Peyer's patch (tissue), 4 donors: Measurements from ENCODE around the gene PRICKLE2. TPM values are rescaled to one million over a fixed set of nuclear protein-coding genes. Genes with fewer than 3 reads are reported as not detected.

Experiments used
- DNase-seq, 3 donors: peaks; one replicate each; pipeline ENCODE4 v3.0.0-alpha.2; 2017 to 2019
- H3K27ac ChIP-seq, 4 donors: fragments of 200-600 bp; sonication (generic); one replicate each; pipeline ENCODE4 v1.5.1; 2016 to 2019
- H3K27me3 ChIP-seq, 2 donors: fragments of 200-600 bp; sonication (generic); one replicate each; pipeline ENCODE4 v1.5.1; 2019
- H3K36me3 ChIP-seq, 3 donors: fragments of 200-600 bp; sonication (generic); one replicate each; pipeline ENCODE4 v1.5.1; 2016 to 2019
- H3K4me1 ChIP-seq, 4 donors: fragments of 200-600 bp; sonication (generic); one replicate each; pipeline ENCODE4 v1.5.1; 2016 to 2019
- H3K4me3 ChIP-seq, 4 donors: fragments of 200-600 bp; sonication (generic); 1 replicate in 3 of 4; 2 replicates in 1 of 4; pipeline ENCODE4 v1.5.1; 2016 to 2019; ENCODE audit warnings: mild to moderate bottlenecking in 1 of 4
- H3K9me3 ChIP-seq, 4 donors: fragments of 200-600 bp; sonication (generic); one replicate each; pipeline ENCODE4 v1.5.1; 2016 to 2019; ENCODE audit warnings: mild to moderate bottlenecking in 1 of 4
- POLR2A ChIP-seq, 2 donors: fragments of 450-650 bp; IDR thresholded peaks; one replicate each; pipeline ENCODE4 v1.5.1; 2017; ENCODE audit warnings: antibody characterized with exemption in 2 of 2, mild to moderate bottlenecking in 2 of 2, moderate library complexity in 2 of 2
- total RNA-seq, 4 donors: library from RNA; depleted of rRNA; stranded (reverse); fragments of >200 nt; gene quantifications; one replicate each; pipeline ENCODE4 v1.1.0, GENCODE V29; 2016
- TF ChIP-seq, protein P1 (sequence below), 6 experiments: fragments of 450-650 bp in 4 of 6; fragments of 200-600 bp in 2 of 6; sonication (generic) in 1 of 6; IDR thresholded peaks; one replicate each; pipeline ENCODE4 v1.5.1; 2017 to 2019; ENCODE audit warnings: antibody characterized with exemption in 6 of 6, mild to moderate bottlenecking in 3 of 6, moderate library complexity in 1 of 6

PRICKLE2 gene
- total RNA-seq, 4 donors from 2014 or later, result 3.5 to 22.3 (median 11.8) TPM

DNA sequence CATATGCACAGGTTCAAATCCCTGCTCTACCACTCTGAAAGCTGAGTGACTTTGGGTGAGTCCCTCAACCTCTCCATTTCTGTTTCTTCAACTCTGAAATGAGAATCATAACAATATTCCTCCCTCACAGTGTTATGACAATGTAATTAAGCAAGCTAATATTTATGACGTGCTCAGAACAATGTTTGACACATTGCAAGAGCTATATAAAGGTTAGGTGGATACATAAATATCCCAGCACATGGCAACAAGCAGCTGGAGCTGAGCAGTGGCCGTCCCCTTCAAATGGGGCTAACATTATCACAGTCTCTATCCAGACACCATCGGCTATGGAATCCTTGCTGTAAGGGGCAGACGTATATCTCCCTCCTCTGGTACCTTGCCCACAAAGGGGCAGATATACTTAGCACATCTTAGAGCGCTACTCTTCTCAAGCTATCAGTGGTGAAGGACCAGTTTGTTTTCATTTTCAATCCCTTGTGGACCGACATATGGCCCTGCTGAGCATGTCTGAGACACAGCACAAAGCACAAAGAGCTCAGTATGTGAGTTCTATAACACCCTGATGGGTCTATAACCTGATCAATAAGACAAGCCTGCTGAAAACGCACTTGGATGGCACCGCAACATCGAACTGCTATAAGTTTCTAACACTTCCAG is 80.9 kb downstream of the PRICKLE2 start:
- no peaks in the 10 kb centered on the region for H3K27me3 ChIP-seq
- no peaks in the 10 kb centered on the region for H3K4me1 ChIP-seq
- no peak overlapping the region for H3K27ac ChIP-seq
- H3K4me3 ChIP-seq, result no peak overlapping the region
- peaks cover 0 to 8% (median 0%) of the 10 kb centered on the region in 3 donors for H3K36me3 ChIP-seq
- no peak for DNase-seq
- TF ChIP-seq, protein P1, sequence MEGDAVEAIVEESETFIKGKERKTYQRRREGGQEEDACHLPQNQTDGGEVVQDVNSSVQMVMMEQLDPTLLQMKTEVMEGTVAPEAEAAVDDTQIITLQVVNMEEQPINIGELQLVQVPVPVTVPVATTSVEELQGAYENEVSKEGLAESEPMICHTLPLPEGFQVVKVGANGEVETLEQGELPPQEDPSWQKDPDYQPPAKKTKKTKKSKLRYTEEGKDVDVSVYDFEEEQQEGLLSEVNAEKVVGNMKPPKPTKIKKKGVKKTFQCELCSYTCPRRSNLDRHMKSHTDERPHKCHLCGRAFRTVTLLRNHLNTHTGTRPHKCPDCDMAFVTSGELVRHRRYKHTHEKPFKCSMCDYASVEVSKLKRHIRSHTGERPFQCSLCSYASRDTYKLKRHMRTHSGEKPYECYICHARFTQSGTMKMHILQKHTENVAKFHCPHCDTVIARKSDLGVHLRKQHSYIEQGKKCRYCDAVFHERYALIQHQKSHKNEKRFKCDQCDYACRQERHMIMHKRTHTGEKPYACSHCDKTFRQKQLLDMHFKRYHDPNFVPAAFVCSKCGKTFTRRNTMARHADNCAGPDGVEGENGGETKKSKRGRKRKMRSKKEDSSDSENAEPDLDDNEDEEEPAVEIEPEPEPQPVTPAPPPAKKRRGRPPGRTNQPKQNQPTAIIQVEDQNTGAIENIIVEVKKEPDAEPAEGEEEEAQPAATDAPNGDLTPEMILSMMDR (IDR thresholded peaks at IDR 0.05), result no peak
- TF ChIP-seq POLR2A (IDR thresholded peaks at IDR 0.05), result no peak
- no peaks in the 10 kb centered on the region for H3K9me3 ChIP-seq

DNA sequence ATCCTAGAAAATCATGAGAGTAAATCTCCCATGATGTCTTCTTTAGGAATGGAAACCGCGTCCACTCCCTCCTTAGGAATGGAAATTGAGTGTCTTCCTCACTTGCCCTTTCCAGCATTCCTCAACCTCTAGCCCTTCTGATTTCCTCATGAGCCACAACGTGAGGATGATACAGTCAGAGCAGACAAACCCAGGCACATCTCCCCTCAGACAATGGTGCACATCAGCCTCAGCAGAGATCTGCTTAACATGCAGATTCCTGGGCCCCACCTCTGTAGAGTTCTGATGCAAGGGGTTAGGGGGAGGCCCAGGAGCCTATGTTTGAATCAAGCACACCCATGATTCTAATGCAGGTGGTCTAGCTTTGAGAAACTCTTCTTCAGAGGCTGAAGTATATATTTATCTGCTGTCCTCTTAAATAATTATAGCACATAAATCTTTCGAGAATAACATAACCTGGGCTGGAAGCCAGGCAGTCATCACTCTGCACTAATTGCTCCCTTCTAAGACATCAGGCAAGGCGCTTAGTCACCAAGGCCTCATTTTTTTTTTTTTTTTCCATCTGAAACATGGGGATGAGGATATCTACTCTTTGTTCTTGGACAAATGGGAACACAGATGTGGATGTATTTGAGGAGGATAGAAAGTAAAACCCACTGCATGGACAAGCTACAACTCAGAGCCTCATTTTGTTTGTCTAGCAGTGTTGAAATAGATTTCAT is 81.7 kb downstream of the PRICKLE2 start:
- no peak for TF ChIP-seq POLR2A (IDR thresholded peaks at IDR 0.05)
- TF ChIP-seq, protein P1 (IDR thresholded peaks at IDR 0.05), result no peak

DNA sequence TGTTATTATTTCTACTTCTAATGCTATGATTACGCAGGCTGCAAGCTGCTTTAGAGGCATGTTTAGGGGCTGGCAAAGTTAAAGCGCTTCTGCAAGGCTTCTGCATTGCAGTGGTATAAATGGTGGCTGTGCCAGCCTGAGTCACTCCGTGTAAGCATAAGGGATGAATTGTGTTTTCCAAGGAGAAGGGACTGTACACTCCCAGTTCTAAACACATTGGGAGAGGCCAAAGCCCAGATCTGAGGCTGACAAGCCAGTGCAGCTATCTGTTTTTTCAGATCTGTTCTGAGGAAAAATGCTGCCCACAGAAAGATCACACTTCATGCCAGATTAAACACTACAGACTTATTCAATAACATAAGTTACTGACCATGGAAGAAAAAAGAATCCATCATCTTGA is 83.8 kb downstream of the PRICKLE2 start:
- H3K4me1 ChIP-seq, result no peaks in the 10 kb centered on the region
- no peaks in the 10 kb centered on the region for H3K9me3 ChIP-seq
- H3K4me3 ChIP-seq, result no peak overlapping the region
- H3K36me3 ChIP-seq, result peaks cover 0 to 5% (median 0%) of the 10 kb centered on the region in 3 donors
- no peak for TF ChIP-seq POLR2A (IDR thresholded peaks at IDR 0.05)
- TF ChIP-seq, protein P1 (IDR thresholded peaks at IDR 0.05), result no peak
- H3K27me3 ChIP-seq, result no peaks in the 10 kb centered on the region
- DNase-seq, result no peak
- H3K27ac ChIP-seq, result no peak overlapping the region

More for the DNA sequence above, 81.7 kb downstream of the PRICKLE2 start:
- no peak for DNase-seq
- Histone ChIP-seq H3K4me3 (no peak overlapping the region), H3K9me3 (no peaks in the 10 kb centered on the region), H3K4me1 (no peaks in the 10 kb centered on the region), H3K27ac (peak overlapping the region in 1 of 4 donors; percentile 8), H3K36me3 (peaks cover 0 to 8% (median 0%) of the 10 kb centered on the region in 3 donors), H3K27me3 (no peaks in the 10 kb centered on the region)

DNA sequence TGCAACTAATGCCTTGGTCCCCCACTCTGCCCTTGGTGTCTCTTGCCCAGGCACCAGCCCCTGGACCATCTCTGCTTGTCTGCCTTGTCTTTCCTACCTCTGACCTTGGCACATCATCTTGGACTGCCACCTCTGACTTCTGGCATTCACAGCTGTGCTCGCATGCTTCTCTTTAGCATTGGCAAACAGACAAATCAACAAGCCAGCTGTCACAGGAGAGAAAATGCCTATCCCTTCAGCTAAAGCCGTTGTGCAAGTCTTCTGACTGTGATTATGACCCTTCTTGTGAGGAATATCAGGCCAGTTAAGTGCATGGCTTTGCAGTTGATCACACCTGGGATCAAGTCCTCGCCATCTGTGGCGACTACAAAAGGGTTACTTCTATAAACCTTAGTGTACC is 84.6 kb downstream of the PRICKLE2 start:
- no peak for TF ChIP-seq POLR2A (IDR thresholded peaks at IDR 0.05)
- TF ChIP-seq, protein P1 (IDR thresholded peaks at IDR 0.05), result no peak
- DNase-seq, result no peak
- Histone ChIP-seq H3K4me3 (no peak overlapping the region), H3K27me3 (no peaks in the 10 kb centered on the region), H3K4me1 (no peaks in the 10 kb centered on the region), H3K9me3 (no peaks in the 10 kb centered on the region), H3K27ac (no peak overlapping the region), H3K36me3 (no peaks in the 10 kb centered on the region)

DNA sequence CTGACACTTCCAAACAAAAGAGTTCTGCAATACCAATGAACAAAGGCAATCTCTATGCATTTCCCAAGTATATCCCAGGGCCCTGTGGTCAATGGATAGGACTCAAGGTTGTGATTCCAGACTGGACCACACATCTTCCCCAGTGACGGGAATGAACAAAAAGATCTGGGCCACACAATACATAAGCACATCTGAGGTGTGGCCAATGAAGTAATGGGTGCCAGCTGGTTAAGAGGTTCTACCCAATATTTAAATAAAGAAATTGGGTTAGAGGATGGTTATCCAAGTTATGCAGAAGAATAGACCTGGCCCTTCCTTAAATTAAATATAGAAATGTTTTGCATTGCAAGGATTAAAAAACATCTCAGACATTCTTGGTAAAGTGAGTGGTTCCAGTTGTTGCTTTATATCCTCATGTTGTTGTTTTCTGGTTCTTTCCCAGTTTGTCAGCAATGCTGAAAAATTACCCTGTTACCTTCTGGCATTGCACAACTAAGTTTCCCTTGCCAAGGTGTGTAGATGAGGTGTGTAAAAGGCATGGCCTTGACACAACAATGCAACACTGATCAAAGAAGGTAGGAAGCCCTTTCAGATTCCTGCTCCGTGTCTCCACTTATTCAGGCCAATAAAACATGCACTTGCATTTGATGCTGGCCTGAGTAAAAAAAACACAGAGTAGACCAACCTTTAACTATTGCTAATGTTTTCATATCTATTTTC is 86.5 kb downstream of the PRICKLE2 start:
- no peak overlapping the region for H3K27ac ChIP-seq

More for the DNA sequence above, 86.5 kb downstream of the PRICKLE2 start:
- no peak for DNase-seq
- Histone ChIP-seq H3K4me1 (no peaks in the 10 kb centered on the region), H3K4me3 (no peak overlapping the region), H3K36me3 (no peaks in the 10 kb centered on the region), H3K9me3 (no peaks in the 10 kb centered on the region), H3K27me3 (no peaks in the 10 kb centered on the region)
- no peak for TF ChIP-seq POLR2A (IDR thresholded peaks at IDR 0.05)
- TF ChIP-seq, protein P1 (IDR thresholded peaks at IDR 0.05), result no peak
